K562 (cell line): ENCODE data around the gene SYNJ2. TPM values are rescaled to one million over a fixed set of nuclear protein-coding genes. Genes with fewer than 3 reads are reported as not detected.

Experiments
- ARID2 ChIP-seq: fragments of 450-650 bp; IDR thresholded peaks from 2 replicates; pipeline ENCODE4 v1.6.1; 2017; ENCODE audit warnings: antibody characterized with exemption, mild to moderate bottlenecking
- ASH1L ChIP-seq: fragments of 450-650 bp; IDR thresholded peaks from 2 replicates; pipeline ENCODE4 v1.6.1; 2018; ENCODE audit warnings: borderline replicate concordance, mild to moderate bottlenecking, low read depth; ENCODE audit not compliant: partially characterized antibody
- CSDE1 ChIP-seq, 2 experiments: fragments of 450-650 bp; IDR thresholded peaks; 2 replicates each; pipeline ENCODE4 v1.6.1; 2016; ENCODE audit warnings: mild to moderate bottlenecking in 1 of 2
- EP300 ChIP-seq: IDR thresholded peaks from 2 replicates; pipeline ENCODE4 v1.6.1; 2012; ENCODE audit warnings: low read length, improper control_type of control experiment
- ETV6 ChIP-seq, 3 experiments: fragments of 150-350 bp in 1 of 3; sonication (generic) in 1 of 3; formaldehyde crosslinking in 1 of 3; IDR thresholded peaks; 2 replicates each; pipeline versions ENCODE4 v1.6.1 to v1.8.0; 2014 to 2022; ENCODE audit warnings: borderline replicate concordance in 2 of 3, low read depth in 2 of 3, antibody characterized with exemption in 1 of 3, low read length in 1 of 3, mild to moderate bottlenecking in 1 of 3, missing genetic modification reagents in 1 of 3
- GABPB1 ChIP-seq: sonication (generic); formaldehyde crosslinking; IDR thresholded peaks from 2 replicates; pipeline ENCODE4 v1.8.0; 2022; ENCODE audit warnings: mild to moderate bottlenecking, missing genetic modification reagents
- HDAC3 ChIP-seq: fragments of 450-650 bp; IDR thresholded peaks from 2 replicates; pipeline ENCODE4 v1.6.1; 2018; ENCODE audit warnings: borderline replicate concordance, mild to moderate bottlenecking, moderate library complexity; ENCODE audit not compliant: partially characterized antibody
- HNRNPUL1 ChIP-seq: fragments of 200-400 bp; formaldehyde crosslinking; IDR thresholded peaks from 2 replicates; pipeline ENCODE4 v1.6.1; 2017; ENCODE audit warnings: low read length
- MAZ ChIP-seq, 2 experiments: fragments of 450-650 bp in 1 of 2; sonication (generic) in 1 of 2; formaldehyde crosslinking; IDR thresholded peaks in 1 of 2; conservative IDR thresholded peaks in 1 of 2; 2 replicates each; pipeline versions ENCODE4 v1.4.0 to v1.5.0; 2020; ENCODE audit warnings: mild to moderate bottlenecking in 1 of 2, missing genetic modification reagents in 1 of 2
- MCM3 ChIP-seq: fragments of 450-650 bp; IDR thresholded peaks from 2 replicates; pipeline ENCODE4 v1.6.1; 2016
- MEIS2 ChIP-seq: fragments of 450-650 bp; IDR thresholded peaks from 2 replicates; pipeline ENCODE4 v1.6.1; 2014; ENCODE audit warnings: mild to moderate bottlenecking; ENCODE audit not compliant: partially characterized antibody
- MXI1 ChIP-seq: IDR thresholded peaks from 2 replicates; pipeline ENCODE4 v1.6.1; 2011; ENCODE audit warnings: low read depth, mild to moderate bottlenecking, improper control_type of control experiment, low read length
- RBM22 ChIP-seq: fragments of 200-400 bp; formaldehyde crosslinking; IDR thresholded peaks from 2 replicates; pipeline ENCODE4 v1.6.1; 2018; ENCODE audit warnings: low read length, low read depth; ENCODE audit not compliant: poor library complexity, severe bottlenecking
- RBM34 ChIP-seq: fragments of 200-400 bp; formaldehyde crosslinking; IDR thresholded peaks from 2 replicates; pipeline ENCODE4 v1.6.1; 2018; ENCODE audit warnings: low read length, borderline replicate concordance; ENCODE audit not compliant: insufficient read depth
- RBM39 ChIP-seq: fragments of 200-400 bp; formaldehyde crosslinking; optimal IDR thresholded peaks from 2 replicates; pipeline ENCODE3; 2018; ENCODE audit warnings: low read depth, low read length
- RFX7 ChIP-seq: fragments of 250-450 bp; sonication (Bioruptor Pico); IDR thresholded peaks from 2 replicates; pipeline ENCODE4 v1.5.1; 2021; ENCODE audit warnings: mild to moderate bottlenecking
- SAFB2 ChIP-seq: fragments of 200-400 bp; formaldehyde crosslinking; IDR thresholded peaks from 2 replicates; pipeline ENCODE4 v1.6.1; 2018; ENCODE audit warnings: borderline replicate concordance, low read length, low read depth, moderate library complexity; ENCODE audit not compliant: severe bottlenecking
- TEAD4 ChIP-seq, 2 experiments: sonication (generic) in 1 of 2; formaldehyde crosslinking in 1 of 2; IDR thresholded peaks; 2 replicates each; pipeline versions ENCODE4 v1.6.1 to v1.8.0; 2012 to 2022; ENCODE audit warnings: borderline replicate concordance in 1 of 2, inconsistent platforms in 1 of 2, low read length in 1 of 2, mild to moderate bottlenecking in 1 of 2, missing genetic modification reagents in 1 of 2
- USF1 ChIP-seq: sonication (generic); formaldehyde crosslinking; IDR thresholded peaks from 2 replicates; pipeline ENCODE4 v1.9.0; 2022; ENCODE audit warnings: mild to moderate bottlenecking, missing genetic modification reagents
- WHSC1 ChIP-seq: IDR thresholded peaks from one replicate; pipeline ENCODE4 v1.6.1; 2012; ENCODE audit warnings: low read length, control low read depth, inconsistent platforms
- ZBTB34 ChIP-seq: fragments of 250-450 bp; sonication (Bioruptor Pico); IDR thresholded peaks from 2 replicates; pipeline ENCODE4 v1.8.0; 2021; ENCODE audit warnings: mild to moderate bottlenecking, moderate library complexity
- ZNF212 ChIP-seq: fragments of 450-650 bp; formaldehyde crosslinking; IDR thresholded peaks from 2 replicates; pipeline ENCODE4 v1.4.0; 2020; ENCODE audit warnings: mild to moderate bottlenecking
- ZNF282 ChIP-seq: sonication (generic); formaldehyde crosslinking; IDR thresholded peaks from 2 replicates; pipeline ENCODE4 v1.8.1; 2023; ENCODE audit warnings: missing genetic modification reagents
- polyA plus RNA-seq, 8 experiments: library from polyadenylated mRNA; depleted of rRNA in 4 of 8; stranded (reverse) in 5 of 8; unstranded in 3 of 8; fragments of >200 nt; fragmentation: Nextera tagmentation in 2 of 8; fragmentation: Illumina TruSeq in 1 of 8; extraction: Ambion mirVana in 2 of 8; extraction: Trizol in 1 of 8; gene quantifications; 2 replicates each; pipeline versions ENCODE4 v1.2.1 to v1.2.3, GENCODE V29; 2011 to 2014; ENCODE audit warnings: inconsistent platforms in 1 of 8, missing spikeins in 1 of 8
- total RNA-seq, 7 experiments: library from RNA; depleted of rRNA in 6 of 7; stranded (reverse); fragments of >200 nt in 6 of 7; fragmentation: Illumina TruSeq in 2 of 7; extraction: Trizol in 2 of 7; gene quantifications; 2 replicates each; pipeline versions ENCODE4 v1.2.1 to v1.2.3, GENCODE V29; 2011 to 2021; ENCODE audit warnings: low replicate concordance in 1 of 7
- TF ChIP-seq, protein P1 (sequence below): fragments of 450-650 bp; IDR thresholded peaks from 2 replicates; pipeline ENCODE4 v1.6.1; 2016; ENCODE audit warnings: missing biosample characterization, missing genetic modification characterization
- TF ChIP-seq, protein P2 (sequence below): fragments of 450-650 bp; IDR thresholded peaks from 2 replicates; pipeline ENCODE4 v1.6.1; 2016

The SYNJ2 gene
- total and polyA plus RNA-seq, 9 of the 15 experiments (the other 6 are each of a cell fraction or from before 2014, with no cell fraction given), result 3.0 to 27.7 (median 17.8) TPM

GRCh38 chr6:157962601-157963302 is 18.9 kb upstream of the SYNJ2 start (continued):
- TF ChIP-seq RFX7, result no peak
- no peak for TF ChIP-seq ZBTB34
- TF ChIP-seq MEIS2, result peak; percentile 26
- no peak for TF ChIP-seq ARID2
- TF ChIP-seq ZNF282 (CRISPR knock-in tag), result no peak
- 0 out of 2 replicates have a peak, but pooled peaks have one; percentile 30 for TF ChIP-seq TEAD4 (IDR thresholded peaks at IDR 0.05; ENCODE audit: low read length)
- TF ChIP-seq TEAD4 (CRISPR knock-in tag; IDR thresholded peaks at IDR 0.05; ENCODE audit: borderline replicate concordance), result no peak
- peak; percentile 69 for TF ChIP-seq EP300
- no peak for TF ChIP-seq ZNF212 (CRISPR knock-in tag)
- TF ChIP-seq HNRNPUL1, result no peak
- TF ChIP-seq MXI1, result no peak
- no peak for TF ChIP-seq WHSC1
- TF ChIP-seq RBM39, result no peak
- no peak for TF ChIP-seq RBM34
- no peak for TF ChIP-seq ASH1L
- TF ChIP-seq, protein P1, sequence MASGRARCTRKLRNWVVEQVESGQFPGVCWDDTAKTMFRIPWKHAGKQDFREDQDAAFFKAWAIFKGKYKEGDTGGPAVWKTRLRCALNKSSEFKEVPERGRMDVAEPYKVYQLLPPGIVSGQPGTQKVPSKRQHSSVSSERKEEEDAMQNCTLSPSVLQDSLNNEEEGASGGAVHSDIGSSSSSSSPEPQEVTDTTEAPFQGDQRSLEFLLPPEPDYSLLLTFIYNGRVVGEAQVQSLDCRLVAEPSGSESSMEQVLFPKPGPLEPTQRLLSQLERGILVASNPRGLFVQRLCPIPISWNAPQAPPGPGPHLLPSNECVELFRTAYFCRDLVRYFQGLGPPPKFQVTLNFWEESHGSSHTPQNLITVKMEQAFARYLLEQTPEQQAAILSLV (tag), result no peak
- peak; percentile 40; the same call in 1 of the 2 replicates for TF ChIP-seq GABPB1
- no peak for TF ChIP-seq ETV6 (IDR thresholded peaks at IDR 0.05; ENCODE audit: borderline replicate concordance in 1 of 2, low read depth in 2 of 2, low read length in 1 of 2)
- no peak for TF ChIP-seq ETV6 (CRISPR knock-in tag; IDR thresholded peaks at IDR 0.05; ENCODE audit: borderline replicate concordance)
- no peak for TF ChIP-seq CSDE1 (IDR thresholded peaks at IDR 0.05)
- TF ChIP-seq SAFB2, result no peak
- no peak for TF ChIP-seq HDAC3
- TF ChIP-seq MAZ (CRISPR knock-in tag; conservative IDR thresholded peaks at IDR 0.05 in 1 of 2, IDR thresholded peaks at IDR 0.05 in 1 of 2), result no peak
- no peak; the same call in 1 of the 2 replicates for TF ChIP-seq USF1 (CRISPR knock-in tag)
- TF ChIP-seq, protein P2, sequence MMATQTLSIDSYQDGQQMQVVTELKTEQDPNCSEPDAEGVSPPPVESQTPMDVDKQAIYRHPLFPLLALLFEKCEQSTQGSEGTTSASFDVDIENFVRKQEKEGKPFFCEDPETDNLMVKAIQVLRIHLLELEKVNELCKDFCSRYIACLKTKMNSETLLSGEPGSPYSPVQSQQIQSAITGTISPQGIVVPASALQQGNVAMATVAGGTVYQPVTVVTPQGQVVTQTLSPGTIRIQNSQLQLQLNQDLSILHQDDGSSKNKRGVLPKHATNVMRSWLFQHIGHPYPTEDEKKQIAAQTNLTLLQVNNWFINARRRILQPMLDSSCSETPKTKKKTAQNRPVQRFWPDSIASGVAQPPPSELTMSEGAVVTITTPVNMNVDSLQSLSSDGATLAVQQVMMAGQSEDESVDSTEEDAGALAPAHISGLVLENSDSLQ, result 0 out of 2 replicates have a peak, but pooled peaks have one; percentile 7
- no peak for TF ChIP-seq MCM3
- no peak for TF ChIP-seq RBM22
